Sigmoid colon (tissue), 7 donors: ENCODE measurements around the gene DDX51. TPM values are rescaled to one million over a fixed set of nuclear protein-coding genes. Genes with fewer than 3 reads are reported as not detected.
"Not testable (repeated sequence)": the region's sequence is repeated elsewhere in the genome, so short reads cannot be mapped to it uniquely, and the experiment has no call there.

Experiments used
- DNase-seq: peaks from one replicate; pipeline ENCODE4 v3.0.0-alpha.2; 2019
- H3K27ac ChIP-seq, 4 donors: fragments of 200-600 bp; sonication (generic); one replicate each; pipeline ENCODE4 v1.5.1; 2016 to 2019; ENCODE audit warnings: mild to moderate bottlenecking in 1 of 4
- H3K27me3 ChIP-seq, 3 donors: fragments of 200-600 bp; sonication (generic); one replicate each; pipeline ENCODE4 v1.5.1; 2019; ENCODE audit warnings: mild to moderate bottlenecking in 1 of 3
- H3K36me3 ChIP-seq, 4 donors: fragments of 200-600 bp; sonication (generic); one replicate each; pipeline ENCODE4 v1.5.1; 2016 to 2019
- H3K4me1 ChIP-seq, 4 donors: fragments of 200-600 bp; sonication (generic); one replicate each; pipeline ENCODE4 v1.5.1; 2017 to 2019
- H3K4me3 ChIP-seq, 4 donors: fragments of 200-600 bp; sonication (generic); one replicate each; pipeline ENCODE4 v1.5.1; 2017 to 2019; ENCODE audit warnings: mild to moderate bottlenecking in 2 of 4, moderate library complexity in 1 of 4
- H3K9me3 ChIP-seq, 4 donors: fragments of 200-600 bp in 3 of 4; sonication (generic) in 3 of 4; one replicate each; pipeline versions ENCODE4 v1.5.1 to v1.6.1; 2013 to 2019
- EP300 ChIP-seq, 4 donors: sonication (generic); formaldehyde crosslinking; IDR thresholded peaks; one replicate each; pipeline ENCODE4 v1.6.1; 2017; ENCODE audit warnings: antibody characterized with exemption in 4 of 4
- POLR2A ChIP-seq, 2 donors: fragments of 450-650 bp; IDR thresholded peaks; one replicate each; pipeline ENCODE4 v1.6.1; 2016; ENCODE audit warnings: antibody characterized with exemption in 2 of 2, mild to moderate bottlenecking in 2 of 2, moderate library complexity in 2 of 2
- POLR2AphosphoS5 ChIP-seq, 4 donors: sonication (generic); formaldehyde crosslinking; IDR thresholded peaks; one replicate each; pipeline ENCODE4 v1.6.1; 2017; ENCODE audit warnings: antibody characterized with exemption in 4 of 4
- WGBS, 2 donors: extraction: QIAGEN DNeasy Blood & Tissue Kit; methylation state at CpG; one replicate each; pipeline ENCODE4 v1.1.7; 2013; 5-methylcytosine and 5-hydroxymethylcytosine counted together
- intact Hi-C: fragments of 100-400 bp; cut with DNase I; formaldehyde crosslinking; loops from one replicate; pipeline ENCODE4 v1.15.1; 2023
- polyA plus RNA-seq, 3 donors: library from polyadenylated mRNA; stranded (reverse); fragments of 200-250 nt; gene quantifications; one replicate each; pipeline ENCODE4 v1.2.3, GENCODE V29; 2013
- total RNA-seq, 4 donors: library from RNA; depleted of rRNA; stranded (reverse); fragments of >200 nt; gene quantifications; one replicate each; pipeline ENCODE4 v1.1.0, GENCODE V29; 2016
- TF ChIP-seq, protein P1 (sequence below), 4 experiments: fragments of 450-650 bp in 3 of 4; fragments of 200-600 bp in 1 of 4; IDR thresholded peaks; one replicate each; pipeline ENCODE4 v1.5.1; 2016 to 2019; ENCODE audit warnings: antibody characterized with exemption in 4 of 4, mild to moderate bottlenecking in 3 of 4, moderate library complexity in 2 of 4
- donor health status: healthy with polysubstance abuse.
- donor health status: Bipolar disorder and iron deficiency.
- donor health status: healthy.

The DDX51 gene
- total and polyA plus RNA-seq, 7 donors = 3.9 to 22.4 (median 7.2) TPM

- H3K9me3 ChIP-seq = no peaks in the 10 kb centered on the region
- DNase-seq = no peak
- TF ChIP-seq, protein P1, sequence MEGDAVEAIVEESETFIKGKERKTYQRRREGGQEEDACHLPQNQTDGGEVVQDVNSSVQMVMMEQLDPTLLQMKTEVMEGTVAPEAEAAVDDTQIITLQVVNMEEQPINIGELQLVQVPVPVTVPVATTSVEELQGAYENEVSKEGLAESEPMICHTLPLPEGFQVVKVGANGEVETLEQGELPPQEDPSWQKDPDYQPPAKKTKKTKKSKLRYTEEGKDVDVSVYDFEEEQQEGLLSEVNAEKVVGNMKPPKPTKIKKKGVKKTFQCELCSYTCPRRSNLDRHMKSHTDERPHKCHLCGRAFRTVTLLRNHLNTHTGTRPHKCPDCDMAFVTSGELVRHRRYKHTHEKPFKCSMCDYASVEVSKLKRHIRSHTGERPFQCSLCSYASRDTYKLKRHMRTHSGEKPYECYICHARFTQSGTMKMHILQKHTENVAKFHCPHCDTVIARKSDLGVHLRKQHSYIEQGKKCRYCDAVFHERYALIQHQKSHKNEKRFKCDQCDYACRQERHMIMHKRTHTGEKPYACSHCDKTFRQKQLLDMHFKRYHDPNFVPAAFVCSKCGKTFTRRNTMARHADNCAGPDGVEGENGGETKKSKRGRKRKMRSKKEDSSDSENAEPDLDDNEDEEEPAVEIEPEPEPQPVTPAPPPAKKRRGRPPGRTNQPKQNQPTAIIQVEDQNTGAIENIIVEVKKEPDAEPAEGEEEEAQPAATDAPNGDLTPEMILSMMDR (IDR thresholded peaks at IDR 0.05) = no peak
- no peak for TF ChIP-seq POLR2AphosphoS5 (IDR thresholded peaks at IDR 0.05)
- TF ChIP-seq EP300 (IDR thresholded peaks at IDR 0.05) = no peak
- TF ChIP-seq POLR2A (IDR thresholded peaks at IDR 0.05) = no peak
- peaks cover 30 to 46% (median 35%) of the 10 kb centered on the region in 4 donors for H3K36me3 ChIP-seq
- H3K27ac ChIP-seq = no peak overlapping the region
- H3K27me3 ChIP-seq = no peaks in the 10 kb centered on the region
- H3K4me1 ChIP-seq = peaks cover 0 to 18% (median 15%) of the 10 kb centered on the region in 4 donors
- no peak overlapping the region for H3K4me3 ChIP-seq
- WGBS, 2 donors = 94% methylated on average over 34 of the region's 34 CpGs
- intact Hi-C loops = no loop called here
These were observed 4.9 kb downstream of the DDX51 start for GRCh38 chr12:132138941-132139871.

DNA sequence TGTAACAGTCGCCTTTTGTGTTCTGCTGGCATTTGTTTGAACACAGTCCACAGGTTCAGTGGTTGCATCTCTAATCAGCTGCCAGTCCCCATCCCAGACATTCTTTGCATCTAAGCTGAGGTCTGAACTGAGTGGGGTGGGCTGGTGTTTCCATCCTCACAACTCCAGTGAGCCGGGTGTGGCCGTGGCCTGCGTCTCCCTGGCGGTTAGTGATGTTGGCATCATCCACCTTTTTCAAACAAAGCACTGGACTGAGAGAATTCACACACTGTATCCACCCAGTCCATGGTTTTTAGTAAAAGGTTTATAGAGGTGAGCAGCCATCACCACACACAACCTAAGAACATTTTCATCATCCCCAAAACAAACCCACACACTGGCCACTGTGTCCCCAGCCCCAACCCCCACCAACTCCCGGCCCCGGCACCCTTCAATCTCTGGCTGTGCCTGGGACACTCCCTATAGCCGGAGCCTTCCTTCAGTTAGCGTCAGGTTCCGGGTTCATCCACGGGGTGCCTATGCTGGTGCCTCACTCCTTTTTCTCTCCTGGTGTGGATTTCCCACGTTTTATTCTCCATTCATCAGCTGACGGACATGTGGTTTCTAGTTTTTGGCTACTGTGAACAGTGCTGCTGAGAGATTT, 6.5 kb downstream of the DDX51 start:
- no peaks in the 10 kb centered on the region for H3K27me3 ChIP-seq
- peaks cover 30 to 46% (median 35%) of the 10 kb centered on the region in 4 donors for H3K36me3 ChIP-seq
- no peak for TF ChIP-seq EP300 (IDR thresholded peaks at IDR 0.05)
- no peak for TF ChIP-seq POLR2A (IDR thresholded peaks at IDR 0.05)
- TF ChIP-seq, protein P1 (IDR thresholded peaks at IDR 0.05) = no peak
- no peak for TF ChIP-seq POLR2AphosphoS5 (IDR thresholded peaks at IDR 0.05)
- H3K4me1 ChIP-seq = peaks cover 0 to 5% (median 4%) of the 10 kb centered on the region in 4 donors
- no peak overlapping the region for H3K27ac ChIP-seq
- intact Hi-C loops = no loop called here
- DNase-seq = no peak
- 68 to 87% methylated on average over 13 of the region's 13 CpGs for WGBS, 2 donors
- H3K9me3 ChIP-seq = no peaks in the 10 kb centered on the region
- no peak overlapping the region for H3K4me3 ChIP-seq

GRCh38 chr12:132136226-132136625, 7.9 kb downstream of the DDX51 start:
- H3K4me1 ChIP-seq, intact Hi-C loops, DNase-seq, H3K9me3 ChIP-seq, H3K4me3 ChIP-seq, H3K27me3 ChIP-seq, H3K27ac ChIP-seq: not testable (repeated sequence)
- 81 to 83% methylated on average over 14 to 21 of the region's 21 CpGs for WGBS, 2 donors
- peaks cover 24 to 34% (median 26%) of the 10 kb centered on the region in 4 donors for H3K36me3 ChIP-seq

GRCh38 chr12:132134653-132135183, 9.4 kb downstream of the DDX51 start:
- H3K4me1 ChIP-seq, H3K27me3 ChIP-seq, intact Hi-C loops, DNase-seq, H3K27ac ChIP-seq, H3K9me3 ChIP-seq, H3K4me3 ChIP-seq: not testable (repeated sequence)
- 83 to 85% methylated on average over 19 to 39 of the region's 39 CpGs for WGBS, 2 donors
- H3K36me3 ChIP-seq = peaks cover 9 to 19% (median 11%) of the 10 kb centered on the region in 4 donors

- intact Hi-C loops = no loop called here
- 49 to 67% methylated on average over 27 of the region's 27 CpGs for WGBS, 2 donors
- Histone ChIP-seq H3K36me3 (peaks cover 3 to 15% (median 5%) of the 10 kb centered on the region in 4 donors), H3K4me3 (no peak overlapping the region), H3K27me3 (no peaks in the 10 kb centered on the region), H3K4me1 (no peaks in the 10 kb centered on the region), H3K27ac (no peak overlapping the region), H3K9me3 (no peaks in the 10 kb centered on the region)
- TF ChIP-seq POLR2A (IDR thresholded peaks at IDR 0.05) (no peak), POLR2AphosphoS5 (IDR thresholded peaks at IDR 0.05) (no peak), EP300 (IDR thresholded peaks at IDR 0.05) (no peak)
- TF ChIP-seq, protein P1 (IDR thresholded peaks at IDR 0.05) = no peak
- DNase-seq = no peak
These were observed 10.0 kb downstream of the DDX51 start for GRCh38 chr12:132133952-132134652.
